Measurements from ENCODE around the gene RPL36AL.
"Not testable (repeated sequence)": the region's sequence is repeated elsewhere in the genome, so short reads cannot be mapped to it uniquely, and the experiment has no call there.

RPL36AL gene

DNA sequence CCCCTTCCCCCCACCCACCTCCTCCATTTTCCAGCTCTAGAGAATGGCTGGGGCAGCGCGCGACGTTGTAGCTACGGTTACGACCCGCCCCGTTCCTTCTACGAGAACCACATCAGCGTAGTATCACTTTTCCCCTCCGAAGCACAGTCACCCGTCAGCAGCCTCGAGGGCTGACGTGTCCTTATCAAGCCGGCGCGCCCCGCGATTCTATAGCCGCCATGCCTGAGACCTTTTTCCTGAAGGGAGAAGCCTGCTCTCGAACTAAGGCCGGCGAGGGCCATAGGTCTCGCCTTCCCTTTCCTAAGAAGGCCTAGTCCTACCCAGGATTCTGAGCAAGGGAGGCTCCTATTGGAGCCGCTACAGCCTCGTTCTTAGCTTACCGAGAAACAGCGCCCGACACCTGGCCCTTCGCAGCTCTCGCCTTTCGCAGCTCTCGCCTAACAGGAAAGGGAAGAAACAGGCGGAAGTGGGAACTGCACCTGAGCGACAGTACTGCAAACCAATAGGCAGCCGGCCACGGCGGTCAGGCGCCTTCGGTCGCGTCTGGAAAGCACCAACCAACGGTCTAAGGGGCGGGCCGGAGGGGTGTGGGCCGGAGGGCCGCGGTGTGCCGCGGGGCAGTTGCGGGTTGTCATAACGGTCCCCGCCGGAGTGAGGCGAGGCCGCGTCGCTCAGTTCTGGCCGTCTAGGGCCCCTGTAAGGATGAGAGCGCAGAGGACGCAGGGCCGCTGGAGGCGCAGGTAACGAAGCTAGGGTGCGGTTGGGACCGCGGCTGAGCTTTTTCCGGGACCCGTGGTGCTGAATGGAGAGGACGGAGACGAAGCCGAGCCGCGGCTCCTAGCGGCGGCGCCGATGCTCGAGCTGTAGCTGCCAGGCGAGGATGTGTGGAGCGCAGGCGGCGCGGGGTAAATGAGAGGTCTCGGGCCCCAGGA lies at the start of gene RPL36AL, which contains the start of gene MGAT2:
Gene RPL36AL, minus strand, starts transcription at position 445 of the 932 bp plus-strand sequence. CDS start 1,522 bp downstream, outside the sequence.
Gene MGAT2, plus strand, starts transcription at position 618 of the 932 bp plus-strand sequence. CDS start 470 bp downstream, outside the sequence.
- DNase-seq (ENCODE audit: low read depth in 2 of 2), result peak; percentile 88 to 93

DNA sequence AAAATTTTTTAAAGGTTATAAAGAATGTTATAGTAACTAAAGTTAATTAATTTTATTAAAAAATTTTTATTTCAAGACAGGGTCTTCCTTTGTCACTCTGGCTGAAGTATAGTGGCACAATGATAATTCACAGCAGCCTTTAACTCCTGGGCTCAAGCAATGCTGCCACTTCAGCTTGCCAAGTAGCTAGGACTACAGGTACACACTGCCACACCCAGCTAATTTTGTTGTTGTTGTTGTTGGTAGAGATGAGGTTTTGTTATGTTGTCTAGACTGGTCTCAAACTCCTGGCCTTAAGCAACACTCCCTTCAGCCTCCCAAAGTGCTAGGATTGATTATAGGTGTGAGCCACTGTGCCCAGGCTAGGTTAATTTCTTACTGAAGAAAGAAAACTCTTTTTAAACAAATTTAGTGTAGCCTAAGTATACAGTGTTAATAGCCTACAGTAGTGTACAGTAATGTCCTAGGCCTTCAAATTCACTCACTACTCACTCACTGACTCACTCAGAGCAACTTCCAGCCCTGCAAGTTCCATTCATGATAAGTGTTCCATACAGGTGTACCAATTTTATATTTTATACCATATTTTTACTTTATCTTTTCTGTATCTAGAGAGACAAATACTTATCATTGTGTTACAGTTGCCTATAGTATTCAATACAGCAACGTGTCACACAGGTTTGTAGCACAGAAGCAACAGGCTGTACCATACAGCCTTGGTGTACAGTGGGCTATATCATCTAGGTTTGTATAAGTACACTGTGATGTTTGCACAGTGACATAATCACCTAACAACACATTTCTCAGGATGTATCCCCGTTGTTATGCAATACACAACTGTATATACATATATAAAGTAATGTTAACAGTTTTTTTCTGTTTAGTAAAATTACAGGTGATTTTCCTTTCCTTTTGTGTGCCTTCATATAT lies 39.4 kb upstream of the RPL36AL start:
- DNase-seq (ENCODE audit: low read depth in 2 of 2), result no peak

DNA sequence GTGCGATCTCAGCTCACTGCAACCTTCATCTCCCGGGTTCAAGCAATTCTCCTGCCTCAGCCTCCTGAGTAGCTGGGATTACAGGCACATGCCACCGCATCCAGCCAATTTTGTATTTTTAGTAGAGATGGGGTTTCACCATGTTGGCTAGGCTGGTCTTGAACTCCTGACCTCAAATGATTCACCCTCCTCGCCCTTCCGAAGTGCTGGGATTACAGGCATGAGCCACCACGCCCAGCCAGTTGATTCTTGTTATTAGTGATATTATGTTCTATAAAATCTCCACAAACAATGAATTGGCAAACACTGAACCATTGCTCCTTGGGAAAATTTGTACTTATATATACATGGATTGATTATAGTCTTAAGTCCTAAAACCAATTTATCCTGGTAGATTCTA lies 37.1 kb upstream of the RPL36AL start:
- DNase-seq (ENCODE audit: low read depth in 2 of 2), result not testable (repeated sequence)

DNA sequence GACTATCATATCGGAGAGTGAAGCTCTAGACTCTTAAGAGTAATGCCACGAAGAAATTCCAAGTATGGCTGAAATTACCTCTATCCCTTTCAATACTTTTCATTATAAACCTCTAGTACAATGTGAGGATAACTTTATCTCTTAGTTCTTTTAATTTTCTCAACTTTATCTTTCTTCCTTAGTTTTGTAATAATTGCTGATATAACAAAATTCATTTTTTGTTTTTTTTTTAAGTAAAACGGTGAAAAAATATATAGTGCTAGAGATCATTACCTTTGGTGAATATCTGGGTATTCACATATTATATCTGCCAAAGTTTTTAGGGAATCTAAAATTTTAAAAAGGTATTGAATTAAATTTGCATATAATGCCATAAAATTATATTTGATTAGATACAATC lies 34.1 kb upstream of the RPL36AL start:
- DNase-seq (ENCODE audit: low read depth in 2 of 2), result no peak

DNA sequence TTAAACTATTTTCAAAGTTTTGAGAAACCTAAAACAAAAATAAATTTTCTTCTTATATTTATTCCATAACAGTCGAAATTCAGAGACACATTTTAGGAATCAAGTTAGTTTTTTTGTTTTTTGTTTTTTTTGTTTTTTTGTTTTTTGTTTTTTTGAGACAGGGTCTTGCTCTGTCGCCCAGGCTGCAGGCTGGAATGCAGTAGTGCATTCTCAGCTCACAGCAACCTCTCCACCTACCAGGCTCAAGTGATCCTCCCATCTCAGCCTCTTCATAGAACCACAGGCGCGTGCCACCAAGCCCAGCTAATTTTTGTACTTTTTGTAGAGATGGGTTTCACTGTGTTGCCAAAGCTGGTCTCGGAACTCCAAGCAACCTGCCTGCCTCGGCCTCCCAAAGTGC lies 33.1 kb upstream of the RPL36AL start:
- DNase-seq (ENCODE audit: low read depth in 2 of 2), result no peak

DNA sequence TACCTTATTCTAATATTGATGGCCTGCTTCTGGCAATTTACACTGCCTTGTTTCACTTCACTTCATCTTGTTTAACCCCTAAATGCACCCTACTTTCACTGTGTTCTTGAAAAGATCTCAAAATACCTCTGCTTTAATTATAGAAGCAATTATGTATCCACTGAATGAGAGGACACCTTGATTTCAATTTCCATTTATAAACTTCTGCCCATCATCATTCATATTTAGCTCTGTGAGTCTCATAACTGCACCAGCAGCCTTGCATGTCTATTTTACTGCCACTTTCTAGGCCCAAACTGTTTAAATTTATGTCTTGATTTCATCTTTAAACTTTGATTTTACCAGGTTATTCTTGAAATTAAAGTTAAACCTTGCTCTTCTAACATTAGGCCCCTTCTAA lies 21.7 kb upstream of the RPL36AL start:
- DNase-seq (ENCODE audit: low read depth in 2 of 2), result no peak

DNA sequence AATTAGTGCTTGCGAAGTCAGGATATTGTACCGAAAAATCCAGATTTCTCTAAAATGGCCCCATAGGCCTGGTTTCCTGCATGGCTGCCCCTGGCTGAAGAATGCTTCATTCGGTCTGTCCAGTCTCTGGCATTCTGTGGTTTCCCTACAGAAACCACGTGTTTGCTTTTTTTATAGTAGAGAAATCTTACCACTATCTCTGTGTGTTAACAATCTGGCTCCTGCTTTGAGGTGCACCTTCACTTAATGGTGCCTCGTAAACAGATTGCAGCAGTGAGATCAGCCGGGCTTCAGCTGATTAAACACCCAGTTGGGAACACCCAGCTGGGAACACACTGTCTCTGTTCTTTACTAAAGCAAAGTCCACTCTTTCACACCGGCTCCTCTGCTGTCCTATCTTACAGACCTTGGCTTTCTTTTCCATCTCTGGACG lies 21.3 kb upstream of the RPL36AL start:
- no peak for DNase-seq (ENCODE audit: low read depth in 2 of 2)

DNA sequence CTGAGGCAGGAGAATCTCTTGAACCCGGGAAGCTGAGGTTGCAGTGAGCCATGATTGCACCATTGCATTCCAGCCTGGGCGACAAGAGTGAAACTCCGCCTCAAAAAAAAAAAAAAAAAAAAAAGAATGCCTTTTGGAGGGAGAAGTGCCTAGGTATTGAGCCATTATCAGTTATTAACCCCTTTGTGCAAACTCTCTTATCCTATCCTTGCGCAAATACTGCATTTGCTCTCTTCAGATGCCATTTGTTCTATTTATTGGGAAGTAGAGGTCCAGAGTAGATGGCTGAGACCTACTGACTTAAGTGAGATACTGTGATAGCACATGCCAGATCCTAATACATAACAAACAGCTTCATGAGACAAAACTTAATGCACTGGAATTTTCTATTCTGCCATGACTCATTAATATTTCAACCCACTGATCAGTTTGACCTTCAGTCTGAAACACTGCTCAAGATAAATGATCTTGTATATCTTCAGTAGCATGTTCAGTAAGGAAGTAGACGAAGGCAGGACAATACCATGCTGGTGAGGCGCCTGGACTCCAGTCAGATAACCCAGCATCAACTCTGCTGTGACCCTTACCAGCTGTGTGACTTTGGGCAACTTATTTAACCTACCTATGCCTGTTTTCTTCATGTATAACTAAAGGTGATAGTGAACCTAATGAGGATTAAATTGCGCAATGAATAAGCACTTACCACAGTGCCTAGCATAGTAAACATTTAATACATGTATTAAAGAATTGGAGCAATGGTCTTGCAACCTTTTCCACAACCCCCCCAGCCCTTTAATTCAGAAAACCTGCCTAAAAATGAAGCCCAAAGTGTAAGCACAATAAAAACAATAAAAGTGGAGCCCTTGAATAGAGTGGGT lies 20.4 kb upstream of the RPL36AL start:
- no peak for DNase-seq (ENCODE audit: low read depth in 2 of 2)

DNA sequence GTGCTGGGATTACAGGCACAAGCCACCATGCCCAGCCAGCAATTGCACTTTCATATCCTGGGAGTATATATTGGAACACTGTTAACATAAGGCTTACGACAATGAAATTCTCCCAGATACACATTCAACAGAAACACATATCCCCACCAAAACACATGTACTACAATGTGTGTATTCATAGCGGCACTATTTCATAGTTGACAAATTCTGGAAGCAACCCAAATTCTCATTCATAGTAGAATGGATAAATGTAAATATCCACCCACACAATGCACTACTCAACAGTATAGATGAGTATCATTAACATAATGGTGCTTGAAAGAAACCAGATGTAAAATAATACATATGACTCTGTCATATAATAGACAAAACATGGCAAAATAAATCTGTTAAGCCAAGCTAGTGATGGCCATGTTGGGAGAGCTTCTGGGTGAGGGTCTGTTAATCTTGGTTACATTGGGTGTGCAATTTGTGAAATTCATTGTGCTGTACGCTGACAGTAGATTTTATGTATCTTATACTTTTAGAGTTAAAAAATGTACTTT lies 17.2 kb upstream of the RPL36AL start:
- no peak for DNase-seq (ENCODE audit: low read depth in 2 of 2)

DNA sequence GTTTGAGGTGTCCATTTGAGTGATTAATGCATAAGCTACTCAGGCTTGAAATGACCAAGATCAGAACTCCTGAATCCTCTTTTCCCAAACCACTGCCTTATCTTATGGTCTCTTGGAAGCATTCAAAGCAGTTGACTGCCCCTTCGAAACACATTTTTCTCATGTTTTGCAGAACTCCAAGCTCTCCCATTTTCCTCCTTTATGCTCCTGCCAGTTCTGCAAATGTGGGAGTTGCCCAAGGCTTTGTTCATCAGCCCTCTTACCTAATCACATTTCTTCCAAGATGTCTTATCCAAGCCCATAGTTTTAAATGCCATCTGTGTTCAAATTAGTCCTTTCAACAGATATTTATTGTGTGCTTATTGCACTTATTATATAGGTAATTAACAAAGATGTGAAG lies 16.4 kb upstream of the RPL36AL start:
- DNase-seq (ENCODE audit: low read depth in 2 of 2), result no peak

DNA sequence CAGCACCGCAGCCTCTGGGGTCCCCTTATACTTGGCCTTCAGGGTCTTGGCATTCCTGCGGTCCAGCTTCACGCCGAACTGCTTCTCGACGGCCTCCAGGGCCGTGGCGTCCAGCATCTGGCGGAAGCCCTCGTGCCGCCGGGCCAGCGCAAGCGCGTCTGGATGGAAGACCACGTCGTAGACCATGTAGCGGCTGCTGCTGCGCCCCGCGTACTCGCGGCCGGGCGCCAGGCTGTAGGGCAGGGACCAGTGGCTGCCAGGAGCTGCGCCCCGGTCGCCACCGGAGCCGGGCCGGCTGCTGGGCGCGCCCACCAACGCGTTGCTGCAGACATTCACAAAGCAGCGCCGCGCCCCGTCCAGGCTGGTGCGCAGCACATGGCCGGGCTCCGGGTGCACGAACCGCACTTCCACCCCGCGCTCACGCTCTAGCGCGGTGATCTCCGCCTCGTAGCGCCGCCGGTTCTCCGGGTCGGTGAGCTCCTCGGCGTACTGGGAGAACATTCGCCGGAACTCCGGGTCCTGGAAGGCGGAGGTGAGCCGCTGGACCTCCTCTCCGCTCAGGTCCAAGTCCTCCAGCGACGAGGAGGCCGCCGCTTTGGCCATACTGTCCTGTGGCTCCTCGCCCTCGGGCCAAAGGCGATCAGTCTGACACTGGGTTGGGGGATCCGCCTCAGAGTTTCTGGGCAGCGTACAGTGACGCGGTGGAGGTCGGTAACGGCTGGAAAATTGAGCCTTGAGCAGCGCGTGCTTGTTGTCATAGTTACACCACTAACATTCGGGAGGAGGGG lies 14.3 kb upstream of the RPL36AL start, which contains the start of gene DNAAF2:
Gene DNAAF2, minus strand, starts transcription at position 698 of the 788 bp plus-strand sequence. Its CDS starts 95 bp downstream, at position 603.
- peak; percentile 36 to 38 for DNase-seq (ENCODE audit: low read depth in 2 of 2)

DNA sequence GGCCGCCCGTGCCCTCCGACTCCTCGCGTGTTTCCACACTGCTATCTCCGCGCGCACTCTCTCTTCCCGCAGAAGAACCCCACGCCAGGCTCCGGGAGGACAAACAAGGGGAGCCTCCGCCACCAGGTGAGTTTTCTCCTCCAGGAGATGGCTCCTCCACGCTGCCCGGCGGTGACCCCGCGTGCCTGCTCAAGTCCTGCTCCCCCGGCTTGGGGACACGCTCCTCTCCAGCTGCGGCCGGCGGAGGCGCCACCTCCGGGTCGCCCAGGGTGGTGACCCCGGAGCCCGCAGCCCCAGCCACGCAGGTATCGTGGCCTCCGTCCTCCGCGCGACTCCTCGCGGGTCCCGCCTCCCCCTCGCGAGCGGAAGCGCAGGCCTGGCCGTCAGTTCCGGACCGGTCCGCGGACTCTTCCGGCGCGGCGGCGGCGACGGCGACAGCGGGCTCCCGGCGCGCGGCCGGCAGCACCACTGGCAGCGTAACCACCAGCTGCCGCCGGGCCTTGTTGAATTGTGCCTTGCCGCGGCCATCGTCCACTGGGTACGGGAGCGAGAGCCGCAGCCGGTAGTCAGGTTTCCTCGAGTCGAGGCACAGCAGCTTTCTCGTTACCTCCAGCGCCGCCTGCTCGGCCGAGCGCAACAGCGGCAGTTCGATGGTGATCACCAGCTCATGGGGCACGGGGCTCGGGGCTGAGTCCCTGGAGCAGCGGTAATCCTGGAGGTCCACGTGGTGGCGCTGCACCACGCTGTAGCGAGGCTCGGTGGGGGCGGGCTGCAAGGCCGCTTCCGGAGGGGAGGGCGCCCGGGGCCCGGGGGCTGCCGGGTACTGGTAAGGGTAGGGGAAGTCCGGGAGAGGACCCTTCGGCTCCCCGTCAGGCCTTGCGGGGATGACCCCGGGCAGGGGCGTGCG lies 13.5 kb upstream of the RPL36AL start:
- DNase-seq (ENCODE audit: low read depth in 2 of 2), result peak; percentile 91

DNA sequence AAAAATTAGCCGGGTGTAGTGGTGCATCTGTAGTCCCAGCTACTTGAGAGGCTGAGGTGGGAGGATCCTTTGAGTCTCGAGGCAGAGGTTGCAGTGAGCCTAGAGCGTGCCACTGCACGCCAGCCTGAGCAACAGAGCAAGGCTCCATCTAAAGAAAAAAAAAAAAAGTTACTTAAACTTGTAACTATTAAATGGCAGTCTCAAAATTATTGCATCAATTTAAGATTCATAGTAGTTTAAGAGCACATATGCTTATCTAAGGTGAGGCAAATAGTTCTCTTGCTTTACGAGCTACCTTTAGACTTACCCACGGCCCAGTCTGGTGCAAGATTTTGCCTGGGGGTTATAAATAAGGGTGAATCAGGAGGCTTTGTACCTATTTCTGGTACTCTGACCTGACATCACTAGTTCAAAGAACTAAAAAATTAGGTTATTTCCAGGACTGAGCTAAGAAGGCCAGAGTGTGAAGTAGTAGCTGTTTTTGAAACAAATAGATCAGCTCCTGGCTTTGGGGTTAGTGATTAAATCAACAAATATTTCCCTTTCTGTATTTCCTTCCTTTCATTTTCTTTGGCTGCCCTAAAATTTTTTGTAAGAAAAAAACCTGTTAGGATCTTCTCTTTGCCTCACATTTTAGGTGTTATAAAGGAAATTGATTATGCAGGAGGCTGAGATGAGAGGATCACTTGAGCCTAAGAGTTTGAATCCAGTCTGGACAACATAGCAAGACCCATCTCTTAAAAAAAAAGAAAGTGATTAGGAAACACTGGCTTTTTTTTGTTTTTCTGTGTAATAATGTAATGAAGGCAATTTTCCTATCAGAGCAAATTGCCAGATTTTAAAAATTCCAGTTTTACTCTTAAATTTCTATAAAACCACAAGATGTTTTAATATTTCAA lies 3.8 kb upstream of the RPL36AL start:
- DNase-seq (ENCODE audit: low read depth in 2 of 2), result no peak

DNA sequence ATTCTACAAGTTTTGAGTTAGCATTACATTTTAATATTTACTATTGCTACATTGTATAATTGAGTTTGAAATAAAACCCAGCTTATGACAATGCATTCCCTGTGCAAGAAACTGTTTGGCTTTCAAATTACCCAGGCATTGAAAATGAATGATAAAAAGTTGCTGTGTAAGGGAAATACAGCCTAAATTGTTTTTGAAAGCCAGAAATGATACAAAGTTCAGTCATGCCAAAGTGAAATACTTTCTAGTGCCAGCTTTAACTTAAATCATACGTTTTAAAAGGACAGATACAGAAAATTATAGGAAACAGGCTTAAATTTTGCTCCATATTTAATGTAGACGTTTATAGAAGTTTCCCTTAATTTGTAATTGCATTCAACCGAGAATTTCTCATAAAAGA lies 3.0 kb upstream of the RPL36AL start:
- DNase-seq (ENCODE audit: low read depth in 2 of 2), result no peak

DNA sequence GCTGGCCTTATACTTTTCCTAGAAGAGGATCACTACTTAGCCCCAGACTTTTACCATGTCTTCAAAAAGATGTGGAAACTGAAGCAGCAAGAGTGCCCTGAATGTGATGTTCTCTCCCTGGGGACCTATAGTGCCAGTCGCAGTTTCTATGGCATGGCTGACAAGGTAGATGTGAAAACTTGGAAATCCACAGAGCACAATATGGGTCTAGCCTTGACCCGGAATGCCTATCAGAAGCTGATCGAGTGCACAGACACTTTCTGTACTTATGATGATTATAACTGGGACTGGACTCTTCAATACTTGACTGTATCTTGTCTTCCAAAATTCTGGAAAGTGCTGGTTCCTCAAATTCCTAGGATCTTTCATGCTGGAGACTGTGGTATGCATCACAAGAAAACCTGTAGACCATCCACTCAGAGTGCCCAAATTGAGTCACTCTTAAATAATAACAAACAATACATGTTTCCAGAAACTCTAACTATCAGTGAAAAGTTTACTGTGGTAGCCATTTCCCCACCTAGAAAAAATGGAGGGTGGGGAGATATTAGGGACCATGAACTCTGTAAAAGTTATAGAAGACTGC lies 1.7 kb upstream of the RPL36AL start:
- DNase-seq (ENCODE audit: low read depth in 2 of 2), result no peak

DNA sequence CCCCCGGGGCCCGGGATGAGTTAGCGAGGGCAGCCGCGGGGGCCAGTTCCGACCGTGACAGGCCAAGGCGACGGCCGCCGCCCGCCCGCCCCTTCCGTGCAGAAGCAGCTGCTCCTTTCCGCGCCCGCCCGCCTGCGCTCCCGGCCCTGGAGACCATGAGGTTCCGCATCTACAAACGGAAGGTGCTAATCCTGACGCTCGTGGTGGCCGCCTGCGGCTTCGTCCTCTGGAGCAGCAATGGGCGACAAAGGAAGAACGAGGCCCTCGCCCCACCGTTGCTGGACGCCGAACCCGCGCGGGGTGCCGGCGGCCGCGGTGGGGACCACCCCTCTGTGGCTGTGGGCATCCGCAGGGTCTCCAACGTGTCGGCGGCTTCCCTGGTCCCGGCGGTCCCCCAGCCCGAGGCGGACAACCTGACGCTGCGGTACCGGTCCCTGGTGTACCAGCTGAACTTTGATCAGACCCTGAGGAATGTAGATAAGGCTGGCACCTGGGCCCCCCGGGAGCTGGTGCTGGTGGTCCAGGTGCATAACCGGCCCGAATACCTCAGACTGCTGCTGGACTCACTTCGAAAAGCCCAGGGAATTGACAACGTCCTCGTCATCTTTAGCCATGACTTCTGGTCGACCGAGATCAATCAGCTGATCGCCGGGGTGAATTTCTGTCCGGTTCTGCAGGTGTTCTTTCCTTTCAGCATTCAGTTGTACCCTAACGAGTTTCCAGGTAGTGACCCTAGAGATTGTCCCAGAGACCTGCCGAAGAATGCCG lies 872 bp upstream of the RPL36AL start:
- peak; percentile 31 to 44 for DNase-seq (ENCODE audit: low read depth in 2 of 2)

DNA sequence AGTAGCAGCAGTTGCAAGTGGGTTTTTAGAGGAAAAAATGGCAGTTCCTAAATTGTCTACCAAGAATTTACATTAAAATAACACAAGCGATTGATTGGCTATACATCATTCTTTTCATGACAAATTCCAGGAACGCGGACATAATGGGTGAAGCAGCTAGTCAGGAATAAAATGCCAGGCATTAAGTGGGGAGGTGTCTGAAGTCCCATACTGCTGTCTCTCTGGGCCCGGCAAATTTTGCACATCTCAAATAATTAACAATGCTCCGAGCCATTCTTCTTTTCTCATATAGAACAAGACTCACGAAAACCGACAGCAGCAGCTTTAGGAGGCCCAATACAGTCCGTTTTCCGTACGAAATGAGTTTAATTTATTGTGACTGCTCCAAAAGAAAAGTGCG lies 696 bp downstream of the RPL36AL start:
- DNase-seq (ENCODE audit: low read depth in 2 of 2), result no peak
